Fibroblast of skin of abdomen (primary cell): ENCODE results near the gene TMEM271.
"Not testable (repeated sequence)": the region's sequence is repeated elsewhere in the genome, so short reads cannot be mapped to it uniquely, and the experiment has no call there.

Experiments
- DNase-seq: peaks from one replicate; pipeline ENCODE4 v3.0.0-alpha.2; 2013

Gene TMEM271

DNA sequence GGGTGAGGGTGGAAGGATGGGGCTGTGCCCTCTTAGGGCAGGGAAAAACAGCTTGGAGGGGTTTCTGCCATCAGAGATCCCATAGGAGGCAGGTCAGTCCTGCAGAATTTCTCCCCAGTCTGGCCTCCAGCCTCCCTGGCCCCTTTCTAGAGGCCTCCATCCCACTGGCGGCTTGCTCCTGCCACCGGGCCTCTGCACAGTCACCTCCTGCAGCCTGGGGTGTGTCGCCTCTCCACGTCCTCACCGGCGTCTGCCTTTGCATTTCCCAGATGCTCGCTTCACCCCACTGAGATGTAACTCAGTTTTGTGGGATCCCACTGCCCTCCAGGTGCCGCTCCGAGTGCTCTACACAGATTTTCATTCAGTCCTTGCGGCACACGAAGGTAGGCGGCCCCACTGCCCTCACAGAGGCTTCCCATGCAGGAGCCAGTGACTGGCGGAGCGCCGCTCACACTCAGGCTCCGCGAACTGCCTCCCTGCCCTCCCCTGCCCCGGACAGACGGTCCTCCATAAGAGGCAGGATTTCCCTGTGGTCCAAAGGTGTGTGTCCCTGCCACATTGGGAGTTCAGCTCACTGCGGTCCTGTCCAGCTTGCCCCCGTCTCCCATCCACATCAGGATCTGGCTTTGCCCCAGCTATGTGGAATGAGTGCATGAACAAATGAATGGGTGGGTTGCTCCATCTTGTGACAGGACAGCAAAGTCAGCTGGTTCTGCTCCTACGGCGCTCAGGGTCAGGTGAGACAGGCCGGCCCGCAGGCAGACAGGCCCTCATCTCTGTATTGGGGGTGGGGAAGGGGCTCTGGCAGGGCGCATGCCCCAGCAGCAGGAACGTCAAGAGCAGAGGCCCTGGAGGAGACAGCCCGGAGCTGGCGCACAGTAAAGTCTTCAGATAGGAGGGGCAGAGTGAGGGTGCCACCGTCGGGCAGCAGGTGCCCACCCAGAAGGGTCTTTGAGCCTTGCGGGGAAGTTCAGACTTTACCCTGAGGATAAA lies 2.7 kb upstream of the TMEM271 start:
- DNase-seq: no peak

DNA sequence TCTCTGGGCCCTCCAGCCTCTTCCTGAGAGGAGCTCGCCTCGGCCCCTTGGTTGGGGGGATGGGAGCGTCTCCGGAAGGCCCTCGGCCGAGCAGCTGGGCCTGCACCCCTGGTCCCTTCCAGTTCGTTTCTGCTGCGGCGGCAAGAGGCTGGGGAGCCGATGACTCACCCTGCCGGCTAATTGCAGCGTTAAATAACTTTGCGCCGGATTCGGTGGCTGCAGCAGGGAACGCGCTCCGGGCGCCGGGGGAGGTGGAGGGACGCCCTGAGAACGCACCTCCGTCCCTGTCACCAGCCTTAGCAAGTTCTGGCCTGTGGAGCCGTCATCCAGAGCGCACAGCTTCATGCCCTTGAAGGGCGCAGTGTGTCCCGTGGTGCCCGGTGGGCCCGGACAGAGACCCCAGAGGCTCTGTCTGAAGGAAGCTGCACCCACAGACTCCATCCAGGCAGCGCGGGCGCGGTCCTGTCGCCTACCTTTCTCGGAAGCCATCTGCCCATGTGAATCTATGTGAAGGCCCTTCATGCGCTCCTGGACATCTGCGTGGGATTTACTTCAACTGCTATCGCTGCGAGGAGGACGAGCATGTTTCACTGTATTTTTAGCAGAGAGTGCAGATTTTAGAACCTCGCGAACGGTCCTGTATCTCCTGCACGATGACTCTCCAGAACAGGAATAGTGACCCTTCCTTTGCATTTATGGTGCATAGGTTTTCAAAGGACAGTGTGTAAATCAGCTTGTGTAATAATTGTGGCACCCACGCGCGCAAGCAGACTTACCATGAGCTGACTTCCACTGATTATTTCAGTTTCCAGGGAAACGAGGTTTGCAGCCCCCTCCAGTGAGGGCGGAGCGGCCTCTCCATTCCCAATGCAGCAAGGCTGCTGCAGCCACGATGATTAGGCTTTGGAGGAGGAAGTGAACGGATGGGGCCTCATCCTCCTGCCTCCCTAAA lies 1.7 kb upstream of the TMEM271 start:
- peak; percentile 41 for DNase-seq

DNA sequence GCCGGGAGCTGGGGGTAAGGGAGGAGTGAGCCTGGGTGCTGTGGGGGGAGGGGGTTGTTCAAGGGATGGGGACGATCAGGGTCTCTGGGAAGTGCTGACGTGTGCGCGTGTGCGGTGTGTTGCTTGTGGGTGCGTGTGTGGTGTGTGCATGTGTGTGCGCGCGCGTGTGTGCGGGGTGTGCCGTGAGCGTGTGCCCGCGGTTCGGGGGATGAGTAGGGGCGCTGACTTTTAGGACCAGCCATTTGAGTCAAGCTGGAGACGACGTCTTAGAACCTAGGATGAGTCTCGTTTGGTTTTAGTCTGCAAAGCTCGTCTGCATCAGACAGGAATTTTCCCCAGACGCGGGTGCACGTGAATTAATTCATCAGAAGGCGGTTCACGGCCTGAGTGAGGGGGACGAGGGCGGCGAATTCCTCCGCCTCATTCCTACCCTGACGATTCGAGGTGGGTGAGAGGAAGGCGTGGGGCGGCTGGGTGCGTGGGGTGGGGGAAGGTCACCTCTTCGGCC lies 950 bp upstream of the TMEM271 start:
- no peak for DNase-seq

DNA sequence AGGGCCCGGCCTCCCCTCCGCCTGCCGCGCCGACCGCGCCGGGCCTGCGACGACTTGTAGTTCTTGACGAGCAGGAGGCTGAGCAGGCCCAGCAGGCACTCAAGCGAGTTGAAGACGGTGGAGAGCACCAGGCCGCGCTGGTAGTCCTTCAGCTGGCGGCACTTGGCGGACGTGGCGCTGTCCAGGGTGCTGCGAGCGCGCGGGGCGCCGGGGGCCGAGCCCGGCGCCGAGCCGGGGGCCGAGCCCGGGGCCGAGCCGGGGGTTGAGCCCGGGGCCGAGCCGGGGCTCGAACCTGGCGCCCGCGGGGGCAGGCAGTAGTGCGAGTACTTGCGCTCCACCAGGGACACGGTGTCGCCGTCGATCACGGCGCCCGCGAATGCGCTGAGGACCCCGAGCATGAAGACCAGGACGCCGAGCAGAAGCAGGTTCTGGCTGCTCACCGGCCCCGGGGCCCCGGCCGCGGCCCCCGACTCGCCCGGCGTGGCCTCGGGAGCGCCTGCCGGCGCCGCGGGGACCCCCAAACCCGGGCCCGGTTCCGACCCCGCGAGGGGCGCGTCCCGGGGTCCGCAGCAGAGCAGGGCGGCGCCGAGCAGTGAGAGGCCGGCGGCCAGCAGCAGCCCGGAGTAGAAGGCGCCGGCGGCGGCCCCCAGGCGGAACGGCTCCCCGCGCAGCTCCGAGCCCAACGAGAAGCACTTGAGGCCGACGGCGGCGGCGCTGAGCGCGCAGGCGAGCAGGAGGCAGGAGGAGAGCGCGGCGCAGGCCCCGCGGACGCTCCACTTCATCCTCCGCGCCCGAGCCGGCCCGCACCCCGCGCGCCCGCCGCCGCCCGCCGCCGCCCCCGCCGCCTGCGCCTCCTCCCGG lies 584 bp downstream of the TMEM271 start:
- DNase-seq: peak; percentile 43

DNA sequence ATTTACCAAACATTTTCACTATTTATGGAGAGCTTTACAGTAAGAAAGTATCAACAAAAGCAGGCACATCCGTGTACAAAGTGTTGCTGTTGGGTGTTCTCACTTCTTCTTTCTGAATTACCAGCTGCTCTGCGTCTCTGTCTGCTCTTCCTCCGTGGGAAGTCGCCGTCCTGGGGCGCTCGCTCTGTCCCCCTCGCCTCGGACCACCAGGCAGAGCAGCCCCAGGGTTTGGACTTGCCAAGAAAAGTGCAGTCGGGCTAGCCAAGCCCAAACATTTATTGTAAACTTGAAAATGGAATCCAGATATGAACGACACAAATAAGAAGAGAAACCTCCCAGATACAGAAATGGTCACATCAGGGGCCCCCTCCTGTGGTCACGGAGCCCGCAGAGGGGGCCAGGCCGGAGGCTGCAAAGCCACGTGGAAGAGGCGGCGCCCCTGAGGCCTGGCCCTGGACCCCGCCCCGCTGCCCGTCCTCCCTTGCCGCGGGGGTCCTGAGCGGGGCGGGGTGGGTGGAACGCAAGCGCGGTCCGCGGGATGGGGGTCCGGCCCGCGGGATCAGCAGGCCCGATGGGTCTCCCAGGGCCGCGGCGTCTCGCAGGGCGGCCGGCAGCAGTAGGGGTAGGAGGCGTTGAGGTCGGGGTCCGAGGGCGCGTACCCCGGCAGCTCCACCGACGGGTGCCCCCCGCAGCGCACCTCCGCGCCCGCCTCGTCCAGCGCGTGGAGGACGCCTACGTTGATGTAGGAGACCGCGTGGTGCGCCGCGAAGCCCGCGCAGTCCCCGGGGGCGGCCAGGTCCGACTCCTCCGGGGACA lies 1.5 kb downstream of the TMEM271 start:
- no peak for DNase-seq

DNA sequence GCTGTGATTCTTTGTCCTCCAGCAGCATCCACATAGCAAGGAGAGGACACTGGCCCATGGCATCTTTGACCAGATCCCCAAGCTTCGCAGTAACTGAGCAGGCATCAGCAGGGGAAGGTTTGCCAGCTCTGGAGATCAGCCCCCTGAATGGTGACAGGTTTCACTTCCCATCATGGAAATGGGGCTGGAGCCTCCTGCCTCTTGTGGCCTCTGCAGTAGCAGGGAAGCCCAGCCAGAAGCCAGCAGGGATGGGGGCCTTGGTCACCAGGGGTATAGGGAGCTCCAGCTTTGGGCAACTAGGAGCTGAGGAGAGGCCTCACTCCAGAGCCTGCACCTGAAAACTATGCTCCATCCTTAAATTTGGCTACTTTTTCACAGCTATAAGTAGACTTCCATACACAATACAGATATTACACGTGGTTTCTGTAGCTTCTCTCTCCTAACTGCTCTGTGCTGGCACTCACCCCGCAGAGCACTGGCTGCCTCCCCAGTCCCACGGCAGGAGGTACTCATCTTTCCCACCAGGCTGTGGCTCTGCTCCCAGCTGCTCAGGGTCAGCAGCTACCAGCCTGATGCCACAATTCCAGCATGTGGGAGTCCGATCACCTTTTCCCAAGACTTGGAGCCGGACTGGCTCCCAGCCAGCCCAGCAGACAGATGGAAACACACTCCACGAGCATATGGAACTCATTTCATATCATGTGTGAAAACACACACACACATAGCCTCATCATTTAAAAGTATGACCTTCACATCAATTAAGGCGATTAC lies 2.8 kb downstream of the TMEM271 start:
- DNase-seq: no peak

DNA sequence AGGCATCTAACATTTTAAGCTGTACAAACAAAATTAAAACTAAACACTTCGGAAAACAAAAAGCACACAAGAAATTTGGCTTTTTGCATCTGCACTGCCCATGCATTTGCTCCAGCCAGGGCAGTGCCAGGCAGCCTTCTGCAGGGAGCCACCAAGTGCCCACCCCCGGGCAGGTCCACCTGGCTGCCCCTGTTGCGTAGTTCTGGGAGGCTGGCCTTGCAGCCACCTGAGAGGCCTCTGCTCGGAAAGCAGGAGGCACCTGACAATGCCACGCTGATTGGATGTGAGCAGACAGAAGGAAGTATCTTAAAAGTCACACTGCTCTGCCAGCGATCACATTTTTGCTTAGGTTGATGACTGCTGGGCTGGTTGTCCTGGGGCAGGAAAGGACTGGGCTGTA lies 3.5 kb downstream of the TMEM271 start:
- no peak for DNase-seq

DNA sequence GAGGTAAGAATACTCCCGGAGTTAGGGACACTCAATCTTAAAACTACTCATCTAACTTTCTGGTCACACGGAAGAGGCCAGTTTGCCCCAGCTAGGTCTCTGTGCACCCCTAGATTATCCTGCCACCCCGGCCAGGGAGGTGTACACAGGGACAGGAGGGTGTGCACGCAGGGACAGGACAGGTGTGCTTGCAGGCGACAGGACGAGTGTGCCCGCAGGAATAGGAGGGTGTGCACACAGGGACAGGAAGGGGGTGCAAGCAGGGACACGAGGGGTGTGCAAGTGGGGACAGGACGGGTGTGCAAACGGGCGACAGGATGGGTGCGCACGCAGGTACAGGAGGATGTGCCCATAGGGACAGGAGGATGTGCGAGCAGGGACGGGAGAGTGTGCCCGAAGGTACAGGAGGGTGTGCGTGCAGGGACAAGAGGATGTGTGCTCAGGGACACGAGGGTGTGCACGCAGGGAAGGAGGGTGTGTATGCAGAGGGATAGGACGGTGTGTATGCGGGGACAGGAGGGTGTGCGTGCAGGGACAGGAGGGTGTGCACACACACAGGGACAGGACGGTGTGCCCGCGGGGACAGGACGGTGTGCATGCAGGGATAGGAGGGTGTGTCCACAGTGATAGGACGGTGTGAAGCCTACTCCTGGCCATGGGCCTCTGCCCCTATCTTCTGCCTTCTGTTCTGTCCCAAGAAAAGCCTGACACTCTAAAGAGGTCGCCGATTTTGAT lies 4.1 kb downstream of the TMEM271 start:
- DNase-seq: no peak

DNA sequence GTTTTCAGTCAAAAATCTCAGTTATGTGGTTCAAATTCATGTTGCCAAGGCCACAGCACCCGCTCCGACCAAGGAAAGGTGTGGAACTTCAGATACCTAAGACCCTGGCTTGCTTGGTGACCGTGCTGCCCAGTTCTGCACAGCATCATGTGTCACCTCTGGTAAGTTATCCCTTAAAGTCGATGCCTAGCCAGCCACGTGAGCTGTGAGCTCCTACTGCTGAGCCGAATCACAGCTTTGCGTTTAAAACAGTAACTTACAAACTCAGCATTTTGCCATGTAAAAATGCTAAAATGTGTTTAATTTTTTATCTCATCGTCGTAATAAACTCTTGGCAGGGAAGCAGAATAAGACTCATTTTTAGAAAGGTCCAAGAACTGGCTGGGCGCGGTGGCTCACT lies 5.3 kb downstream of the TMEM271 start:
- DNase-seq: no peak

DNA sequence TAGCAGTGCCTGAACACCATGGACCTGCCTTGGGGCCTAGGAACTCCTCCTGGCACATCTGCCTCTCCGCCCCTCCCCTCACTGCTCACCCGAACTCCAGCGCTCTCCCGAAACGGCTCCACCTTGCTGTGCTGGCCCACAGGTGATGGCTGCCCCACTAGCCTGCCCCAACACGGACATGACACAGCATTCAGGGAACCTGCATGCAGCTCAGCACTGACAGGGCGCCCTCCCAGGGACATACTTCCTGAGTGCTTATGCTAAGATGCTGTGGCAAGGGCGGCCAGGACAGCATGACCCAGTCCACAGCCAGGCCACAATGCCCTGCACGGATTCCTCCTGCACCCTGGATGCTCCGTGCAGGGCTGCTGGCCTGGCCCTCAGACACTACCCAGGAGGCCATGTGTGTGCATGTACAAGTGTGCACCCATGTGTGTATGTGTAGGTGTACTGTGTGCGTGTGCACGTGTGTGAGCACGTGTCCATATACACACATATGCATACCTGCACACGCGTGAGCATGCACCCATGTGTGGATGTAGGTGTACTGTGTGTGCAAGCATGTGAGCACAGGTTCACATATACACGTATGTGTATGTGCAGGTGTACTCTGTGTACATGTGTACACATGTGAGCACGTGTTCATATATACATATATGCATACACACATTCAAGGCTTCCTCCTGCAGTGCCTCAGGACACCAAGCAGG lies 6.0 kb downstream of the TMEM271 start:
- no peak for DNase-seq

DNA sequence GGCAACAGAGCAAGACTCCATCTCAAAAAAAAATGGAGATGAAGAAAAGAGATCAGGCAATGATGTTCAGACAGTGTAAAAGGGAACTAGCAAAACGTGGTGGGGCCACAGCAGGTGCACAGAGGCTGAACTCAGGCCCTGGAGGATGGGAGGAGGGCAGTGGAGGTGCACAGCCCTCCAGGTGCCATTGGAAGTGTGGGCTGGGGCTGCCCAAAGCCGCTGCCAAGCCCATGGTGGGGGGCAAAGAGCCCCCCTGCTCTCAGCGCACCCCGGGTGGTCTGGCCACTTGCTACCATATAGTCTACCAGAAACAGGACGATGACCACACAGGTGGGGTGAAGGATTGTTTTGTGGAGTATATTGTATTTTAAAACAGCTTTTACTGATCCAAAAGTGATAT lies 7.1 kb downstream of the TMEM271 start:
- no peak for DNase-seq

DNA sequence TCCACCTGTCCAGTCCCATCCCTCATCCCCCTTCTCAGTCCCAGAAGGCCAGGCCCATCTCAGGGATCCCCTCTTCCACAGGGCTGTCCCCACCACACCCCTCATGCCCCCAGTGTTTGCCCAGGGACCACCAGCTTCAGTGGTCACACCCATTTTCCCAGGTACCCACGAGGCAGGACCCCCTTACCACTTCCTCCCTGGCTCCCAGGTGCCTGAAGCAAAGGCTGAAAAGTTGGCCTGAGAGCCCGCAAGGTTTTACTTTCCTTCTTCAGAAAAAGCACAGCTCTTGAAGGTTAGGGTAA lies 7.8 kb downstream of the TMEM271 start:
- DNase-seq: no peak

DNA sequence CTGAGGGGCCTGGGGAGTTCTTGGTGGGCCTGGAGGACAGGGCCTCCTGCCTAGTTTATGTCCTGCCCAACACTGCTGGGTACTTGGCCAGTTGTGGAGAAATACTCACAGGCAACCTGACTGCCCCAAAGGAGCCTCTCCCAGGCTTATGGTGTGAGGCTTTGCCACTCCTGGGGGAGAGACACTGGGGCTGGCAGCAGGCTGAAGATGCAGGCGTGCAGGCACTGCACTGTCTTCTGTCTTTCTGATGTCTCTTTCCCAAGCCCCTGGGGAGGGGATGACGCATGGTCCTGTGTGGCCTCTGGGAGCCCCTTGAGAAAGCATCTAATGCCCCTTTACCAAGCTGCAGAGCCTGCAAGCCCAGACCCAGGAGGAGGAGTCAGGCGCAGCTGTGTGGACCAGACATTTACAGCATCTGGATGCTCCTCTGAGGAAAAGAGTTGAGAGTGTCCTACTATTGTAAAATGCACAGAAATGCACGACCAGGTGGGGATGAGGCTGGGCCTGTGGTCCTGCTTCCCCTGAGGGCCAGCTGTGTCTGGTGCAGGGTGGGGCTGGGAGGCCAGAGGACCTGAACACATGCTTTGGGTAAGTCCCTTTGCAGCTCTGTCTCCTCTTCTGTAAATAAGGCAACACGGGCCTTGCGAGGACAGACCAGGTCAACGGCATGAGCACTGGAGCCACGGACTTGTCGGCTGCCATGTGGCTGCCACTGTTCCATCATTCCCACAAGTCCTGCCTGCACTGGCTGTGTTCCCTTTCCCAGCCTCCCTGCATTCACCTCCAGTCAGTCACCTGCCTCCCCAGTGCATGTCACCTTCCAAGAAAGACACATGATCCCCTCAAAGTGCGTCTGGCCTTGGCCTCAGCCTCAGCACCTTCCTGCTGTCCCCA lies 8.4 kb downstream of the TMEM271 start:
- no peak for DNase-seq

DNA sequence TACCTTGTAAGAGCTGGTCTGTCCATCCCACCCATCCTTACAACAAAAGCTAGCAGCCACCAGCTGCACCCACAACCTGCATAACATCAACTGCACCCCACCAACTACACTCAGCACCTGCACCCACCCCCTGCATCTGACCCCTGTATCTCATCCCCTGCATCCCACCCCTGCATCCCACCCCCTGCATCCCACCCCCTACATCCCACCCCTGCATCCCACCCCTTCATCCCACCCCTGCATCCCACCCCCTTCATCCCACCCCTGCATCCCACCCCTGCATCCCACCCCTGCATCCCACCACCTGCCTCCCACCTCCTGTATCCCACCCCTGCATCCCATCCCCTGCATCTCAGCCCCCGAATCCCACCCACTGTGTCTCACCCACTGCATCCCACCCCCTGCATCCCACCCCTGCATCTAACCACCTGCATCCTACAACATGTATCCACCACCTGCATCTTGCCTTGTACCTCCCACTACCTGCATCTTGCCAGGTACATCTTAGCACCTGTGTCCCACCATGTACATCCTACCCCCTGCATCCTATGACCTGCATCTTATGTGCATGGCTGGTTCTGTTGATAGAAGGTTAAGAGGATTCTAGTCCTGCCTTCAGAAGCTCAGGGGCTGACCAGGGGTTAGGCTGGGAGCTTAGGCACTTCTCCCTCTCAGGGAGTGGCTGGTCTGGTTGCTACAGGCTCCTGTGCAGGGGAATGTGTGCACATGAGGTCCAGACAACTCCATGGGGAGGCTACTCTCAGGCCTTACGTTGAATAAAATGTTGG lies 9.4 kb downstream of the TMEM271 start:
- no peak for DNase-seq

DNA sequence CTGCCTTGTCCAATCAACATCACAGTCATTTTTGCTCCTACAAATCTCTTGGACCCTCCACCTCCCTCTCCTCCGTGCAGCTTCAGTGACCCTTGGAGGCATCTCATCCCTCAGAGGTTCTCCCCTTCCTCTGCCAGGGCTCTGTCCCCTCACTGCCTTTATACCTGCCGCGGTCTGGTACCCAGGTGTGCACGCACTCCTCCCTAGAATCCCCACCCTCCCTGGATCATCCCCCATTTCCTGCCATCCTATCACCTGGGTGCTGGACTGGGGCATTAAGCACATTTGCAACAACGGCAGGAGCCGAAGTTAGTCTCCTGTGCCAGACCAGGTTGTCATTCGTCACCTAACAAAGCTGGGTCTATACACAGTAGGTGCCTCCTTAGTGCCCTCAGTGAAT lies 10.1 kb downstream of the TMEM271 start:
- DNase-seq: no peak

DNA sequence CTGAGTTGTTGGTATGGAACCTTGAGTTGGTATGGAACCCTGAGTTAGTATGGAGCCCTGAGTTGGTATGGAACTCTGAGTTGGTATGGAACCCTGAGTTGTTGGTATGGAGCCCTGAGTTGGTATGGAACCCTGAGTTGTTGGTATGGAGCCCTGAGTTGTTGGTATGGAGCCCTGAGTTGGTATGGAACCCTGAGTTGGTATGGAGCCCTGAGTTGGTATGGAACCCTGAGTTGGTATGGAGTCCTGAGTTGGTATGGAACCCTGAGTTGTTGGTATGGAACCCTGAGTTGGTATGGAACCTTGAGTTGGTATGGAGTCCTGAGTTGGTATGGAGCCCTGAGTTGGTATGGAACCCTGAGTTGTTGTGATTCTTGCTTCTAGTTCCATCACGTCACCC lies 10.5 kb downstream of the TMEM271 start:
- DNase-seq: not testable (repeated sequence)

DNA sequence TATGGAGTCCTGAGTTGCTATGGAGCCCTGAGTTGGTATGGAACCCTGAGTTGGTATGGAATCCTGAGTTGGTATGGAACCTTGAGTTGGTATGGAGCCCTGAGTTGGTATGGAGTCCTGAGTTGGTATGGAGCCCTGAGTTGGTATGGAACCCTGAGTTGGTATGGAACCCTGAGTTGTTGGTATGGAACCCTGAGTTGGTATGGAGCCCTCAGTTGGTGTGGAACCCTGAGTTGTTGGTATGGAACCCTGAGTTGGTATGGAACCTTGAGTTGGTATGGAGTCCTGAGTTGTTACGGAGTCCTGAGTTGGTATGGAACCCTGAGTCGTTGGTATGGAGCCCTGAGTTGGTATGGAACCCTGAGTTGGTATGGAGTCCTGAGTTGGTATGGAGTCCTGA lies 13.6 kb downstream of the TMEM271 start:
- DNase-seq: not testable (repeated sequence)
